AG04450 (cell line): Measurements from ENCODE around the gene SLC6A9. TPM values are rescaled to one million over a fixed set of nuclear protein-coding genes. Genes with fewer than 3 reads are reported as not detected.

ENCODE experiments used
- CTCF ChIA-PET: fragments of 300-600, 350-600 bp; formaldehyde crosslinking; extraction: SDS; loops from one replicate; lab custom pipeline; 2022; ENCODE audit warnings: antibody characterized with exemption, inconsistent platforms; lab: Charles Lee
- POLR2A ChIA-PET: fragments of 350-600 bp; formaldehyde crosslinking; extraction: SDS; loops from one replicate; lab custom pipeline; 2021; ENCODE audit warnings: antibody characterized with exemption, inconsistent platforms; lab: Yijun Ruan, JAX
- DNase-seq: peaks from one replicate; pipeline ENCODE4 v3.0.0-alpha.2; 2011; ENCODE audit warnings: low read depth, low spot score
- H3K27ac ChIP-seq: one replicate; pipeline ENCODE4 v1.5.1; 2012; ENCODE audit warnings: low read depth, low read length, control low read depth
- H3K27me3 ChIP-seq: one replicate; pipeline ENCODE4 v1.6.0; 2012; ENCODE audit warnings: low read length; ENCODE audit not compliant: control insufficient read depth, insufficient read depth
- H3K4me3 ChIP-seq: 2 replicates; pipeline ENCODE4 v1.5.1; 2011; ENCODE audit warnings: mild to moderate bottlenecking, low read depth, low read length, control low read depth
- H3K9me3 ChIP-seq: 2 replicates; pipeline ENCODE4 v1.5.1; 2012; ENCODE audit warnings: low read length; ENCODE audit not compliant: control insufficient read depth, insufficient read depth
- CTCF ChIP-seq: IDR thresholded peaks from 2 replicates; pipeline ENCODE4 v1.5.1; 2011; ENCODE audit warnings: low read depth, low read length, control low read depth, inconsistent platforms
- polyA plus RNA-seq: library from polyadenylated mRNA; depleted of rRNA; stranded (reverse); fragments of >200 nt; gene quantifications from 2 replicates; pipeline ENCODE4 v1.2.3, GENCODE V29; 2011

Gene SLC6A9
- polyA plus RNA-seq, 1 experiment = 16.3 TPM

GRCh38 chr1:43983253-43983899, 47.9 kb downstream of the SLC6A9 start:
- TF ChIP-seq CTCF = no peak
- Histone ChIP-seq H3K4me3 (no peak overlapping the region), H3K27ac (no peak overlapping the region), H3K27me3 (no peaks in the 10 kb centered on the region), H3K9me3 (no peaks in the 10 kb centered on the region; the same call in 1 of the 2 replicates)
- ChIA-PET POLR2A (no interaction called here), CTCF (no interaction called here)
- no peak for DNase-seq

GRCh38 chr1:43982808-43983207, 48.5 kb downstream of the SLC6A9 start:
- POLR2A ChIA-PET = no interaction called here
- H3K27ac ChIP-seq = no peak overlapping the region
- no peak overlapping the region for H3K4me3 ChIP-seq
- CTCF ChIA-PET = no interaction called here
- no peaks in the 10 kb centered on the region for H3K27me3 ChIP-seq
- no peak for DNase-seq
- TF ChIP-seq CTCF = no peak
- H3K9me3 ChIP-seq = no peaks in the 10 kb centered on the region; the same call in 1 of the 2 replicates

DNA sequence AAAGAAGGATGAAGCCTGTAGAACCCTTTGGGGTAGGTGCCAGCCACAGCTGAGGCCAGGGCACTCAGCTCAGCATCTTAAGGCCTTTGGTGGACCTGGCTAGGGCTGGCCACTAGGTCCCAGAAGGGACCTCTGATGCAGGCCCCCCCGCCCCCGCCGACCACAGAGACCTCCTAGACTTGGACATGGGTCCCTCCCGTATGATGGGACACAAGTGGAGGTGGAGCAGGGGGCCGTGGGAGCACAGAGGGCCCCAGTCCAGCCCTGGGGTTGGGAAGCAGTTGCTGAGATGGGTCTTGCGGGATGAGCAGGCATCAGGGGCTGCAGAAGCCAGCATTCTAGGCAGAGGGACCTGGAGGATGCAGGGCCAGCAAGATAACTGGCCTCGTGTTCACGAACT, 49.0 kb downstream of the SLC6A9 start:
- no peaks in the 10 kb centered on the region for H3K27me3 ChIP-seq
- H3K27ac ChIP-seq = no peak overlapping the region
- no peak for DNase-seq
- no peak overlapping the region for H3K4me3 ChIP-seq
- TF ChIP-seq CTCF = no peak
- H3K9me3 ChIP-seq = no peaks in the 10 kb centered on the region; the same call in 1 of the 2 replicates
- ChIA-PET CTCF (no interaction called here), POLR2A (no interaction called here)

DNA sequence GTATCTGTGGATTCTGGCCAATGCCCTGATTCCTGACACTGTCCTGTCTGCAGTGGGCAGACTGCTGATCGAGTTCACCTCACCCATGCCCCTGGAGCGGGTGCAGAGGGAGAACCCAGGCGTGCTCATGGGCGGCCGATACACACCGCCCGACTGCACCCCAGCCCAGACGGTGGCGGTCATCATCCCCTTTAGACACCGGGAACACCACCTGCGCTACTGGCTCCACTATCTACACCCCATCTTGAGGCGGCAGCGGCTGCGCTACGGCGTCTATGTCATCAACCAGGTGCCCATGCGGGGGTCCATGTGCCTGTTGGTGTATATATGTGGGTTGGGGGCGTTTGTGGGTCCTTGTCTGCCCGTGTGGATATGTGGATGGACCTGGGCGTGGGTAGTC, 49.6 kb downstream of the SLC6A9 start:
- no peak for TF ChIP-seq CTCF
- DNase-seq = no peak
- Histone ChIP-seq H3K27ac (no peak overlapping the region), H3K27me3 (no peaks in the 10 kb centered on the region), H3K9me3 (no peaks in the 10 kb centered on the region; the same call in 1 of the 2 replicates), H3K4me3 (no peak overlapping the region)
- ChIA-PET CTCF (no interaction called here), POLR2A (no interaction called here)

DNA sequence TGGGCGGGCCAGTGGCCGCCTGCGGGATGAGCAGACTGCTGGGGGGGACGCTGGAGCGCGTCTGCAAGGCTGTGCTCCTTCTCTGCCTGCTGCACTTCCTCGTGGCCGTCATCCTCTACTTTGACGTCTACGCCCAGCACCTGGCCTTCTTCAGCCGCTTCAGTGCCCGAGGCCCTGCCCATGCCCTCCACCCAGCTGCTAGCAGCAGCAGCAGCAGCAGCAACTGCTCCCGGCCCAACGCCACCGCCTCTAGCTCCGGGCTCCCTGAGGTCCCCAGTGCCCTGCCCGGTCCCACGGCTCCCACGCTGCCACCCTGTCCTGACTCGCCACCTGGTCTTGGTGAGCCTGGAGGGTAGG, 50.1 kb downstream of the SLC6A9 start:
- ChIA-PET POLR2A (no interaction called here), CTCF (no interaction called here)
- no peak overlapping the region for H3K27ac ChIP-seq
- no peak for TF ChIP-seq CTCF
- H3K9me3 ChIP-seq = no peaks in the 10 kb centered on the region; the same call in 1 of the 2 replicates
- no peaks in the 10 kb centered on the region for H3K27me3 ChIP-seq
- no peak for DNase-seq
- H3K4me3 ChIP-seq = peak overlapping the region; percentile 73; the same call in 1 of the 2 replicates
